Esophagus mucosa (tissue), 1 donor: ENCODE data around the gene SLFN12L. TPM values are rescaled to one million over a fixed set of nuclear protein-coding genes. Genes with fewer than 3 reads are reported as not detected.
A peak's percentile ranks its signal among the peaks of the same experiment; 100 is the strongest.
"Not testable (repeated sequence)": the region's sequence is repeated elsewhere in the genome, so short reads cannot be mapped to it uniquely, and the experiment has no call there.

Source experiments
- ATAC-seq: fragments of 200-7000 bp; cut with Tn5 transposase; one replicate; pipeline ENCODE4 v1.9.1; 2020
- total RNA-seq: library from RNA; stranded (reverse); gene quantifications from one replicate; pipeline ENCODE4 v1.2.4, GENCODE V29; 2023
- donor health status: DM: yes; HTN: yes; CAD: no.

SLFN12L gene
- total RNA-seq, 1 donor from 2014 or later: 0.40 TPM

DNA sequence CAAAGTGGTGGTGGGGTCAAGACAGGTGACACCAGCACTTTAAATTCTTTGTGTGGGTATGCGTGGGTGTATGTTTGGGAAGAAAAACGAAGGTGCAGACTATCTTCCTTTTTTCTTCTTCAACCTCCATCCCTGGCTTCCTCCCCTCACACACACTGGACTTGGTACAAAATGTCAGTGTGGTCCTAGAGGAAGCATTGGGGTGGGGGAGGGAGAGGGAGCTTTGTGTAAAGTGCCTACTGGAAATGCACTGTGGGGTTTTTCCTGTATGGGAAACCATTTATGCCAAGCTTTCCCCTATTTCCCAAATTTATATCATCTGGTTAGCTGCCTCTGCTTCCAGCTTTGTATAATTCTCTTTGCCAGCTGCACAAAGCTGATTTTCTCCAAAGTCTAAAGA lies 44.4 kb downstream of the SLFN12L start:
- no peak for ATAC-seq

DNA sequence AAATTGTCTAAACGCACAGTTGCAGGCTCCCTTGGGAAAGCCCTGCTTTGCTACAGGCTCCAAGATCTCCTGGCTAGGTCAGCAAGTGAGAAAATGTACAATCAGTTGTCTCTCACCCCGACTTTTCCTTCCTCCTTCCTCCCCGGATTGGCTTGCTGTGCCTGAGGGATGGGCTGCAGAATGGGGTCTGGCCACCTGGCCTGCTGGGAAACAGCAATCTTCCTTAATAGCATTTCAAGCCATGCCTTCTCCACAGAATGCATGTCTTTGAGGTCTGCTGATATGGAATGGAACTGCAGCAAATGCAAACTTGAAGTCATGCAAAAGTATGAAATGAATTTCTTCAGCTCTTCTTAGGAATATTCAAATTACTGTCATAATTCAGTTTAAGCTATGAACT lies 46.1 kb downstream of the SLFN12L start:
- no peak for ATAC-seq

DNA sequence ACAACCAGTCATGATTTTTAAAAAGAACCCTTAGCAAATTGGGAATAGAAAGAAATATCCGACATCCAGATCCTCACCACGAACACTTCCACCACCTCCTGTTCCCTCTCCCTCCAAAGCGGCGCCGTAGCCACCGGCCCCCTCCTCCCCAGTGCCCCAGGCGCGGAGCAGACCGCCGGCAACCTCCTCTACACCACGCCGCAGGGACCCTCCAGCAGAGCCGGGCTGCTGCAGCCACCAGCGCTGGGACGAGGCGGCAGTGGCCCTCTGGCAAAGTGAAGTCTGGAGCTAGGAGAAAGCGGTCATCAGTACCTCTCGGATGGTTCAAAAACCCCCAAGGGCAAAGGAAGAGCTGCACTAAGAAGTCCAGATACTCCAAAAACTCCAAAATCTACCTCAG lies 47.5 kb downstream of the SLFN12L start:
- ATAC-seq: no peak

DNA sequence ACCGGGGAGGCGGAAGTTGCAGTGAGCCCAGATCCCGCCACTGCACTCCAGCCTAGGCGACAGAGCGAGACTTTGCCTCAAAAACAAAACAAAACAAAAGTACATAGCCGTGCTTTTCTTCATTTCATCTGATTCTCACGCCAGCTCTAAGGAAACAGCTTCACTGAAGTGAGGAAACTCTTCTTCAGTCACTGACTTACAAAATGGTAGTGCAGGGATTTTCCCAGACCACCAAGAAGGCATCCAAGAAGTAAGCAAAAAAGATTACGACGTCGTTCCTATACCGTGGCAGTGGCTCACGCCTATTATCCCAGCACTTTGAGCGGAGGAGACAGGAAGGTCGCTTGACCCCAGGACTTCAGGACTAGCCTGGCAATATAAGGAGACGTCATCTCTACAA lies 48.5 kb downstream of the SLFN12L start:
- no peak for ATAC-seq

DNA sequence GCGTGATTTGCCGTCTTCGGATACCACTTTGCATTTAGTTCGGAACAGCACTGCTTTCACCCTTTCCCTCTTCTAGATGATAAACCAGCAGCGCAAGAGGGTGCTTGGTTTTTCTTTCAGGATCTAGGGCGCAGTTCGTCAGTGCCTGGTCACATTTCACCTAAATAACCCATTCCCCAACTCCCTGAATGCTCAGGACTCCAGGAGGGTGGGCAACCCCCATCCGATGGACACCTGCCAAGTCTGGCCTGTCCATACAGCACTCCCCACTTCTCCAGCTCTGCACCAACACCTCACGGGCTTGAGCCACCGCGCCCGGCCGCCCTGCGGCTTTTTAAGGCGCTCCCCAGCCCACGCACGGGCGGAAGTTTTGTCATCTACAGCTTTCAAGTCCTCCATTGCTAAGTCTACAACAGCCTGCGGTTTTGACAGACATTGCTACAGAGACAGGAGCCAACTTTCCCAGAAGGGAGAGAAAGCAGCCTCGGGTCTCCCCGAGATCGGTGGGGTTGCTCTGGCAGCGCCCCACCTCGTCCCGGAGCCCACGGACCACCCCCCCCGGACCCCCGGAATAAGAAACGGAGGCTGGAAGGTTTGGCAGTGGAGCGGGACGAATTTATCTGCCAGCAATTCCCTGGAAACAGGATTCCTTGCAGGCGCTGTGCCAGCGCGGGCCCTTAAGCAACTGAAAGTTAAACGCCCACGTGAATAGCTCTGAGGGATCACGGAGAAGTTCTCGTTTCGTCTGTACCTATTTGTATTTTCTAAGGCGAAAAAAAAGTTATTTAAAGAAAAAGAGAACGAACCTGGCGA lies 50.4 kb downstream of the SLFN12L start:
- peak; percentile 73 for ATAC-seq

DNA sequence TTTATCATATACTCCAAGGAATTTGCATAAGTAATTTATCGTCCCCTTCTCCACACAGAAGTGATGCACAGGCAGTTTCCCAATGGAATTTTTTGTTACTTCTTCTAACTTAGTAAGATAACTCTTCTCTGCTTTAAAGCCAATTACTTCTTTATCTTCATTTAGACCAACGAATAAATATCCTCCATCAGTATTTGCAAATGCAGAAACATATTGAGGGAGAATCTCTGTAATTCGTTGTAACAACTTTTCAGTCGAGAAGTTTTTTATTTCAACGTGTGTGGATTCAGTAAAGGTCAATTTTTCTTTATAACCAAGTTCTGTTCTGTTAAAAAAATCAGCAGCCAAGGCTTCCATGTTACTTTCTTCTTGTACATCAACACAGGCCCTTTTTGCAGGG lies 58.2 kb downstream of the SLFN12L start:
- no peak for ATAC-seq

DNA sequence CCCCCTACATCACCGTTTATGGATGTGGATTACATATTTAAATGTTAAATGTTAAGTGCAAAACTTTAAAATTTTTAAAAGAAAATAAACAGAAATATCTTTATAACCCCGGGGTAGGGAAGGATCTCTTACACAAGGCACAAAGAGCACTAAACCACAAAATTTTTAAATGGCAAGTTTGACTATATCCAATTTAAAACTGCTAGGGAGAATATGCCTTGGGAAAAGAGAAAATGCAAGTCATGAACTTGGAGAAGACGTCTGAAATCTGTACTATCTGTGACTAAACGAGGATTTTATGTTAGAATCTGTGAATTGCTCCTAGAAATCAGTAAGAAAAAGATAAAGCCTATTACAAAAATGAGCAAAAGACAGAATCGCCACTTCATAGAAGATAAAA lies 60.2 kb downstream of the SLFN12L start:
- ATAC-seq: no peak

DNA sequence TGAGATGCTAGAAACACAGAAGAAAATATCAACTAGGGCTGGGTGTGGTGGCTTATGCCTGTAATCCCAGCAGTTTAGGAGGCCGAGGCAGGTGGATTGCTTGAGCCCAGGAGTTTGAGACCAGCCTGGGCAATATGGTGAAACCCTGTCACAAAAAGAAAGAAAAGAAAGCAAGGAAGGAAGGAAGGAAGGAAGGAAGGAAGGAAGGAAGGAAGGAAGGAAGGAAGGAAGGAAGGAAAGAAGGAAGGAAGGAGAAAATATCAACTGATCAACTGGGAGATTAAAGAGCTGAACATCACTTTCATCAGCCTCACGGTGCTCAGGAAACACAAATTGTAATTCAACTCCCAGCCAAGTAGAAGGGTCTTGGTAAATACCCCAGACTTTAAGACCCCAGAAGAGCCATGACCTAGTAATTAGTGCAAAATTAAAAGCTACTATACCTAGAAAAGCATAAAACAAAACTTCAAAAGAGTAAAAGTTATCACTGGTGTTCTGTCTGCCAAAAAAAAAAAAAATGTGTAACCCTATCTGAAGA lies 61.1 kb downstream of the SLFN12L start:
- no peak for ATAC-seq

DNA sequence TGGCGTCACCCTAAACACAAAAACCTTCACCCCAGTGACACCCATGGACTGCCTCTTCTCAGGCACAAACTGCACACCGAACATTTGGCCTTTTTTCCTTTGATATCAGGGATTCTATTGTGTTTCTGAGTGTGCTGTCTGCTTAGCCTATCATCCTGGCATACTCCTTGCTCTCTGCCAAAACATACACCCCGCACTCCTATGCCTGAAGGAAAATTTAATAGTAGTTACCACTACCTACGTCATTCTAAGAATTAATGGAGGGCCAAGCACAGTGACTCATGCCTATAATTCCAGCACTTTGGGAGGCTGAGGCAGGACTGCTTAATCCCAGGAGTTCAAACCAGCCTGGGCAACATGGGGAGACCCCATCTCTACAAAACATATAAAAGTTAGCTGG lies 69.0 kb downstream of the SLFN12L start:
- ATAC-seq: no peak

DNA sequence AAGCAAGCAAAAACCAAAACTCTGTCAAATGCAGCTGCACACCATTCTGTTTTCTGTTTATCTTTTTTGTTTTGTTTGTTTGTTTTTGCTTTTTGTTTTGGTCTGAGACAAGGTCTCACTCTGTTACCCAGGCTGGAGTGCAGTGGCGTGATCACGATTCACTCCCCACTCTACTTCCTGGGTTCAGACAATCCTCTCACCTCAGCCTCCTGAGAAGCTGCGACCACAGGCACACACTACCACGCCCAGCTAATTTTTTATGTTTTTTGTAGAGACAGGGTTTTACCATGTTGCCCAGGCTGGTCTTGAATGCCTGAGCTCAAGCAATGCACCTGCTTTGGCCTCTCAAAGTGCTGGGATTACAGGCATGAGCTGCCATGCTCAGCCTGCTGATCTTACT lies 69.7 kb downstream of the SLFN12L start:
- ATAC-seq: no peak

DNA sequence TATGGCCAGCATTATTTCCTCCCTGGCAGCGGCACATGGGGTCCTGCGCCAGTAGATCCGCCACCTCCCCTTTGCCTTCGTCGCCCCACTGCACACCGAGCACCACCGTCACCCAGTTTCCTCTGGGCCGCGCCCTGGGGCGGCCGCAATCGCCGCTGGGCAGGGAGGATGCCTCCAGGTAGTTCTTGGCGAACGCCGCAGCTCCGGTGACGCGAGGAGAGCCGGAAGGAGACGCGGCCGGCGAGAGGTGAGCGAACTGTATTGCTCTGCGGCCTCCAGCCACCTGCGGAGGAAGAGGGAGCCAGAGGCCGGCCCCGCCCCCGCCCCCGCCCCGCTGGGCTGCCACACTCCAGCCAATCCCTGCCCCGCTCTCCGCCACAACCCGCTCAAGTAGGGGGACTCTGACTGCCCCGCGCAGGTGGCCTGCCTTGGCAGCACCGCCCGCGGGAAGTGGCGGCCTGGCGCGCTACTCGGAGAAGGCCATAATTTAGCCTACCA lies 77.1 kb downstream of the SLFN12L start:
- peak; percentile 94 for ATAC-seq

DNA sequence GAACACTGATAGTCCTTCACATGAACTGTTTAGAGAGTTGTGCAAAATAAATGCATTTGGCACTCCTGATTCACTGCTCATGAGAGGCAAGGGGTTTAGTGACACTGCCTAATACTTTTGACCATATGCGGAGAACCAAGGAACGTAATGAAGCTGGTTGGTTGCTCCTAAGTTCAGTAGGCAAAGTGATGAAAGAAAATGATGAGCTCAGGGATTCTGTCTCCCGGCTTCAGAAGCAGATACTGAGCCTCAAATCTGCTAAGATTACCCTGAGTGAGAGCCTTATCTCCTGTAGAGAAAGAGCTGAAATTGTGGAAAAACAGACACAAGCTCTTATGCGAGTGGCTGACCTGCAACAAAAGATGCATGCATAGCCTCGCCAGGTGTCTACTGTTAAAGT lies 83.4 kb downstream of the SLFN12L start:
- ATAC-seq: not testable (repeated sequence)

DNA sequence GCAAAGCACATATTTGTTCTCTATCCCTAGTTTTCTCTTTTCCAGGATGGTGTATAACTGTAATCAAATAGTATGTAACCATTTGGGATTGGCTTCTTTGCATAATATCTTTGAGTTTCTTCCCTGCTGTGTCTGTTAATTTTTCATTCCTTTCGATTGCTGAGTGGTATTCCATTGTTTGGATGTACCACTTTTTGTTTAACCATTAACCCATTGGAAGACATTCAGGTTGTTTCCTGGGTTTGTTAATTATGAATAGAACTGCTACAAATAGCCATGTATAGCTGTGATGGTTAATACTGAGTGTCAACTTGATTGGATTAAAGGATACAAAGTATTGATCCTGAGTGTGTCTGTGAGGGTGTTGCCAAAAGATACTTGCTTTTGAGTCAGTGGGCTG lies 84.3 kb downstream of the SLFN12L start:
- ATAC-seq: no peak

DNA sequence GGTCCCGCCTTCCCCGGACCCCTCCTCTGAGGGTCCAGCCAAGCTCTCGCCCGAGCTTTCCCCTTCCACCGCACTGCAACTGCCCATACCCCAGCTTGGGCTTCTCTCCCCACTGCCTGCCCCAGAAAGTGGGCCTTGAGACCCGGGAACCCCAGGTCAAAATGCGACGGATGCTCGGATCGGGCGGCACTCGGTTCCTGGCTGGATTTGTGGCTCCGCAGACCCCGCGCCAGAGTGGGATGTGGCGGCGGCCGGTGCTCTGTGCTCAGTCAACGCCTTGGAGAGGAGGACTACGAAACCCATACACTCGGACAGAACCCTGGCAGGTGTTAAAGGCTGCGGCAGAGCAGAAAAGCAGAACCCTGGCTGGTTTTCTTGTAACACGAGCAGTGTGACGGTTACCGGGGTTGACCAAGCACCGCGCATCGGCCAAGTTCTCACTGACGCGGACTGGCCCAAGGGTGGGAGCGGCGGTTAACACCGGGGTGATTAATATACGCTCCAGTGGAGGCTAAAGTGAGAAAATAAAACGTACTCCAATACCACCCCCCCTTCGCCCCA lies 88.0 kb downstream of the SLFN12L start:
- no peak for ATAC-seq

DNA sequence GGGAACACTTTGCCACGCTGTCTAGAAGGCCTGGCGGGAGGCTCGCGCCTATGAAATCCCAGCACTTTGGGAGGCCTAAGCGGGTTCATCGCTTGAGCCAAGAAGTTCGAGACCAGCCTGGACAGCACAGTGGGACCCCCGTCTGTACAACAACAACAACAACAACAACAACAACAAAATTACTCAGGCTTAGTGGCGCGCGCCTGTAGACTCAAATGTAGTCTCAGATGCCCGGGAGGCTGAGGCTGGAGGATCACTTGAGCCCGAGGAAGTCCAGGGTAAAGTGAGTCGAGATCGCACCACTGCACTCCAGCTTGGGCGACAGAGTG lies 88.6 kb downstream of the SLFN12L start:
- no peak for ATAC-seq

DNA sequence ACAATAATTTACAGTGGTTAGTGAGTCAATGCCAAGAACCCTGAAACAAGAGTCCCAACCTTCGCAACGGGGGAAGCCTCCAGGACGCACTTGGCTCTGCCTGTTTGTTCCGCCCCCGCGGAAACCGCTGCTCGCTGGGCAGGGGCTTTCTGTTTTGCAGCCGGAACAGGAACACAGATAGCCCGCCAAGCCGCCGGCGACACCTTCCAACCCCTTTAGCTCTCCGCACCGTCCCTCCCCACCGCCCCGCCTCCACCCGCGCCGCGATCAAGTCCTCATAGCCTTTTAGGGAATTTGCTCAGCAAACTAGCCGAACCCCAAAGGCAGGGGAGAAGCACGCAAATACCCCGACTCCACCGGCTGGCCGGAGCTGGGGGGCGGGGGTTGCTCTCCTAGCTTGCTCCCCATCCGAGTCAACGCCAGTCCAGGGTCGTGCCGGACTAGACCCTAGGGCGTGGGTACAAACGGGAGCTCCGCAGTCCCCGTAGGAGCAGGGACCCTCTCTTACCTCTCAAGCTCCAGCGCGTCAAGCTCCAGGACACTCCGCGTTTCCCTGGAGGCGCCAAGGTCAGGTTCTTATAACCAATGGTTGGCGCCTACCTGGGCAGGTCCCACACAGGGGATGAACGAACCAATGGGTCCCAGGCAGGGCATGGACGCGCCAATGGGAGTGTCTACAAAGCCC lies 89.1 kb downstream of the SLFN12L start, which contains the start of gene SLFN13:
TSS of gene SLFN13 (minus strand) at position 553 of the 685 bp plus-strand sequence. CDS start 3,086 bp downstream, outside the sequence.
- peak; percentile 94 for ATAC-seq

DNA sequence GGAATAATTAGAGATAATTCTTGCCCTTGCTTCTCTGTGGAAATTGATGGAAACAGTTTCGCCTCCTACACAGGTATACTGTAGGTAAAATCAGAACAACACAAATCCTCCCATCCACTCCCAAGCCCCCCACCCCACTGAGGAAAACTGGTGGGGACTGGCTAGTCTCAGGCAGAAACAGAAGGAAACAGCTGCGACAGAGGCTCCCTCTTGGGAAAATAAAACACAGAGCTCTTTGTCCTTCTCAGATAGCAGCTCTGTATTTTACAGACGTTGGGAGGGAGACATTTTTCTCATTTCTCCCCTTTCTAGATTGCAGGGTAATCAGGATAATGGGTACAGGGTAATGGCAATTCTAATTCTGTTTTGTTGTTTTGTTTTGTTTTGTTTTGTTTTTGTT lies 90.0 kb downstream of the SLFN12L start:
- no peak for ATAC-seq

DNA sequence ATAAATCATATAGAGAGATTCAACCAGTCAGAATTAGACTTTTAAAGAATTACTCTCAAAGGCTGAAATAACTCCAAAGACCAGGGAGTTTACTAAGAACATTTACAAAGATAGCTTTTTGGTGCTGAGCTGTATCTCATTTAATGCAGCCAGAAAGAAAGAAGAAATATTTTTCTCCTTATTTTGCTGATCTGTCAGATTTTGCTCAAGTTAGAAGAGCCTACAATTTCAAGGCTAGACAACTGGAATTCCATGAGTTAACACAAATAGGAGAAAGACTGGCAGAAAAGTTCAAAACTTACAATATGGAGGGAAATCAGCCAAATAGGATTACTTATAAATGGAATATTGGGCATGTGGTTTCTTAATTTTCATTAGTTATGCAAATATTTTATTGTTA lies 99.0 kb downstream of the SLFN12L start:
- no peak for ATAC-seq

DNA sequence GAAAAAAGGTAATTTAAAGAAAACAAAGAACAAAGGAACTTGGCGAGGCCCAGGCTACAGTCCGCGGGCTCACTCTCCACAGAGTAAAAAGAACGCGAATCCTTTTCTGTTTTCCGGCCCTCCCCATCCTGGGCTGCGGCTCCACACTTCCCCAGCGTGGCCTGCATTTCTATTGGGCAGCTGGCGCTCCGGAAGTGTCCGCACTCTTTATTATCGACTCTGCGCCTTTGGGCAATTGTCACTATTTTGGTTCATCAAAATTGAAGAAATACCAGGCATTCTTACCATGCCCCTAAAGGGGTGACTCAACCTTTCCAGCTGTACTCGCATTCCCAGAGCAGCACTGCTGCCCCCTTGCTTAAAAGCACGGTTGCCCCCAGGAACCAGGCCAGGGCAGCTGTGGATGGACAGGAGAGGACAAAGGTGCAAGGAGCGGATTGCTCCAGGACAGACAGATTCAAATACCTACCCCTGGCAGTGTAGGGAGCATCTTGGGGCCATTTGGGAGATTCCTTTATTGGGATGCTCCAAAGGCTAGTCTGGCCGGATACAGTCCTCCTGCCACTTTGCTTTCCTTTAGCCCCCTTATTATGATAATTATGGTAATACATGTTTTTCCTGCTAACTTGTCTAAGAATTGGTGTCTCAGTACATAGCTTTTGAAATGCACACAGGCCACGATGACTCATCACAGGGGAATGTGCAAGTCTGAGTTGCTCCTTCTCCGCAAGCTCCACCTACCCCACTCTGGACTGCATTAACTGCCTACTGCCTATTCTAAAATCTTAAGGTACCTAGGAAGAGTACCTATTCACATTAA lies 104.2 kb downstream of the SLFN12L start:
- peak; percentile 94 for ATAC-seq

DNA sequence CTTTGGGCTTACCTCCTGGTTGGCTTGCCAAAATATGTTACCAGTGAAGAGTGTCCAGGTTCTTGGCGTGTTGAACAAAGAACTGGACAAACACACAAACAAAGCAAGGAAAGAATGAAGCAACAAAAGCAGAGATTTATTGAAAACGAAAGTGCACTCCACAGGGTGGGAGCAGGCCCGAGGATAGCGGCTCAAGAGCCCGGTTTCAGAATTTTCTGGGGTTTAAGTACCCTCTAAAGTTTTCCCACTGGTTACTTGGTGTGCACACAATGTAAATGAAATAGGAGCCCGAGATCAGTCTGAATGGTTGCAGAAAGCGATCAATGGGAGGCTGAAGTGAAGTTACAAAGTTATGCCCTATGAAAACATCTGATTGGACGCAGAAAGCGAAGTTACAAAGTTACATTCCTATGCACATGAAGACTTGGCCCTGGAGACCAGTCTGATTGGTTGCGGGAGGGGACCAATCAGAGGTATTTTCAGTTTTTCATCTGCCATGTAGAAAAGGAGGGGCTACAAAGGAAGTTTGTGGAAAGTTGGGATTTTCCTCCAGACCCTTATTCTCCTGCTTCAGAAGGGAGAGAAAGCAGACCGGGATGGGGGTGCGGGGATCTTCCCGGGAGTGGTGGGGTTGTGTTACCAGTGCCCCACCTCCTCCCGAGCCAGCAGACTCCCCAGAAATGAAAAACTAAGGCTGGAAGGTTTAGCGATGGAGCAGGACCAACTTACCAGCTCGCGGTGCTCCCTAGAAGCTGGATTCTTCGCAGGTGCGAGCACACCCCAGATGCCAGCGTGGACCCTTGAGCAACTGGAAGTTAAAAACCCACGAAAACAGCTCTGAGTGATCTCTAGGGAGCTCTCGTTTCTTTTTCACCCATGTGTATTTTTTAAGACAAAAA lies 105.1 kb downstream of the SLFN12L start, which contains the start of gene SLFN12:
TSS of gene SLFN12 (minus strand) at position 325 of the 899 bp plus-strand sequence. CDS start 9,472 bp downstream, outside the sequence.
- peak; percentile 81 for ATAC-seq

DNA sequence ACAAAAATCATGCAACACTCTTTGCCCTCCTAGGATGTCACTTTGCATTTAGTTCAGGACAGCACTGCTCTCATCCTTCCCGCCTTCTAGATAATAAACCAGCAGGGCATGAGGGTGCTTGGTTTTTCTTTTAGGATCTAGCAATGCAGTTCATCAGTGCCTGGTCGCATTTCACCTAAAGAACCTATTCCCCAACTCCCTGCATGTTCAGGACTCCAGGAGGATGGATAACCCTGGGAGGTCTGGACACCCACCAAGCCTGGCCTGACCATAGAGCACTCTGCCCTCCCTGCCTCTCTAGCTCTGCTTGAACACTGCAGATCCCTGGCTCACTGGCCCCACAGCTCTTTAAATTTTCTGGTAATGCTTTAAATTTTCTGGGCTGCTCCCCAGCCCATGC lies 107.8 kb downstream of the SLFN12L start:
- ATAC-seq: no peak
